Endothelial cell of hepatic sinusoid (primary cell): ENCODE measurements around the gene SH3D19.
"Not testable (repeated sequence)": the region's sequence is repeated elsewhere in the genome, so short reads cannot be mapped to it uniquely, and the experiment has no call there.

ENCODE experiments used
- in situ Hi-C: cut with HindIII; loops from 2 replicates; pipeline ENCODE4 v1.10.0; 2017; ENCODE audit warnings: low sequenced_read_pairs

Gene SH3D19

DNA sequence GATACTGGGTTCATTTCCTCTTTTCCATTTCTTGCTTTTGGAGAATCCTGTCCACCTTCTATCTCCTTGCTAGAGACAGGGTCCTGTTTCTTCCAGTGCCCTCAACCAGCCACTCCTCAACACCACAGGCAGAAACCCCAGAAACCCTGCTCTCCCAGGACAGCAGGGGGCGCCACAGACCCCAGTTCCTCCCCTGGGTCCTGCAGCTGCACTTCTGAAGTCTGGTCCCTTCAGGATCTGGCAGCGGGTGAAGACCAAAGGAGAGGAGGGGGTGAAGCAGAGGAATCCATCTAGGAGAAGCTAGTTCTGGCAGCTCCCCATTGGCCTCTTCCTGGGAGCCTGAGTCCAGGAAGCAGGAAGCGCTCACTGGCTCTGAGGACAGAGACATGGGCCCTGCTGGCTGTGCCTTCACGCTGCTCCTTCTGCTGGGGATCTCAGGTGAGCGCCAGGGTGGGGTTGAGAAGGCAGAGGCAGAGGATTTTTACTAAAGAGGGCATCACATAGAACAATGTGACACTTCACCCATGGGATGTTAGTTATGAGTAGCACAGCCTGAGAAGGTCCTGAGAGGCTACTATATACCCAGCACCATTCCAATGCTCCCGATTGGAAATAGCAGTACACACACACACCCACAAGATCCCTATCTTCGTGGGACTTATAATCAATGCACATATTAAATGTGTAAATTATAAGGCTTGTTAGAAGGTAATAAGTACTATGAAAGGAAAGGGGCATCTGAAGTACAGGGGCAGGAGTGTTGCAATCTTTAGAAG, 48.4 kb downstream of the SH3D19 start, which contains the start of gene PRSS48:
TSS of gene PRSS48 (plus strand) at position 375 of the 776 bp plus-strand sequence. CDS start at position 387, 12 bp downstream.
- in situ Hi-C loops: no loop called here

DNA sequence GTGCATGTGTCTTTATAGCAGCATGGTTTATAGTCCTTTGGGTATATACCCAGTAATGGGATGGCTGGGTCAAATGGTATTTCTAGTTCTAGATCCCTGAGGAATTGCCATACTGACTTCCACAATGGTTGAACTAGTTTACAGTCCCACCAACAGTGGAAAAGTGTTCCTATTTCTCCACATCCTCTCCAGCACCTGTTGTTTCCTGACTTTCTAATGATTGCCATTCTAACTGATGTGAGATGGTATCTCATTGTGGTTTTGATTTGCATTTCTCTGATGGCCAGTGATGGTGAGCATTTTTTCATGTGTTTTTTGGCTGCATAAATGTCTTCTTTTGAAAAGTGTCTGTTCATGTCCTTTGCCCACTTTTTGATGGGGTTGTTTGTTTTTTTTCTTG, 56.5 kb downstream of the SH3D19 start:
- in situ Hi-C loops: not testable (repeated sequence)

DNA sequence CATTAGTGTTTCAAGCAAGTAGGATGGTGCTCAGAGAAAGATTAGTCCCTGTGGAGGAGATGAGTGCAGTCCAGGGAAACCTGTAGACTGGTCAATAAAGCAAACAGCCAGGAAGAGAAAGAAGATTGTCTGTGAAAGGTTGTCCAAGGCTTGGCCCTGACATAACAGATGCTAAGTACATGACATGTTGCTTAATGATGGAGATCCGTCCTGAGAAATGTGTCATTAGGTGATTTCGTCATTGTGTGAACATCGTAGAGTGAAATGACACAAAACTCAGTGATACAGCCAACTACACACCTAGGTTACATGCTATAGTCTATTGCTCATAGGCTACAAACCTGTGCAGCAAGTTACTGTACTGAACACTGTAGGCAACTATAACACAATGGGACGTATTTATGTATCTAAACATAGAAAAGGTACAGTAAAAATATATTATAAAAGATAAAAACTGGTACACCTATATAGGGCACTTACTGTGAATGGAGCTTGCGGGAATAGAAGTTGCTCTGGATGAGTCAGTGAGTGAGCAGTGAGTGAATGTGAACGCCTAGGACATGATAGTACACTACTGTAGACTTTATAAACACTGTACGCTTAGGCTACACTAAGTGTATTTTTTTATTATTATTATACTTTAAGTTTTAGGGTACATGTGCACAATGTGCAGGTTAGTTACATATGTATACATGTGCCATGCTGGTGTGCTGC, 57.4 kb downstream of the SH3D19 start:
- in situ Hi-C loops: no loop called here

DNA sequence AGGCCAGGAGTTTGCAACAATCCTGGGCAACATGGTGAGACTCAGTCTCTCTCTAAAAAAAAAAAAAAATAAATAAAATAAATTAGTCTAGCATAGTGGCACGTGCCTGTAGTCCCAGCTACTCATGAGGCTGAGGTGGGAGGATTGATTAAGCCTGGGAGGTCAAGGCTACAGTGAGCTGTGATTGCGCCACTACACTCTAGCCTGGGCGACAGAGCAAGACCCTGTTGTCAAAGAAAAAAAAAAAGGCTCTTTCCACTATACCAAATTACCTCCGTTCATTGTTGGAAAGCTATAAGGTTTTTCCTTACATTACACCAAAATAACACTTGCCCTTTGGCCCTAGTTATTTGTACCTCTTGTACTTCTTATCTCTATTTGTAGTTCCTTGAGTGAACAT, 58.3 kb downstream of the SH3D19 start:
- in situ Hi-C loops: no loop called here

DNA sequence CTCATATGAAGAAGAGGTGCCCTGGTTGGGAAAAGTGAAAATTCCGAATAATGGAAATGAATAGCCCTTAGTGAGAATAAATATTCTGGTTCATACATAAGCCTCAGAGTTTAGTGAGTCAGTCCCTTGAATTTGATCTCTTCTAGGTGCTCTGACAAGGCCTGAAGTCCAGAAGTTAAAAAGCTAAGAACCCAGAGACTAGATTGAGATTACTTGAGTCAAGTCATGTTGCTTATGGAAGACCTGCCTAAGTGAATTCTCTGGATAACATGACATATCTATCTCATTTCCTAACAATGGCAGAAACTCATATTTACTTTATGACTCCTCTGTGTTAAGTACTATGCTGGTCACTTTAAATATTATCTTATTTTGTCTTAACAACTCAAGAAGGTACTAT, 58.9 kb downstream of the SH3D19 start:
- in situ Hi-C loops: no loop called here

DNA sequence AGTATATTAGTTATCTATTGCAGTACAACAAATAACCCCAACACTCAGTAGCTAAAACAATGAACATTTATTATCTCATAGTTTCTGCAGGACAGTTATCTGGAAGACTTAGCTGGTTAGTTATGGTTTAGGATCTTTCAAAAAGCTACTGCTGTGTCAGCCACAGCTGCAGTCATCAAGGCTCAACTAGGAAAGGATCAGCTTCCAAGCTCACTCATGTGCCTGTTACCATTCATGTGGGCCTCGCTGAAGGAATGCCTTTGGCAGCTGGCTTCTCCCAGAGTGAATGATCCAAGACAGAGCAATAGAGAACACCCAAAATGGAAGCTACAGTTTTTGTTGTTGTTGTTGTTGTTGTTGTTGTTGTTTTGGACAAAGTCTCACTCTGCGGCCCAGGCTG, 62.0 kb downstream of the SH3D19 start:
- in situ Hi-C loops: no loop called here

DNA sequence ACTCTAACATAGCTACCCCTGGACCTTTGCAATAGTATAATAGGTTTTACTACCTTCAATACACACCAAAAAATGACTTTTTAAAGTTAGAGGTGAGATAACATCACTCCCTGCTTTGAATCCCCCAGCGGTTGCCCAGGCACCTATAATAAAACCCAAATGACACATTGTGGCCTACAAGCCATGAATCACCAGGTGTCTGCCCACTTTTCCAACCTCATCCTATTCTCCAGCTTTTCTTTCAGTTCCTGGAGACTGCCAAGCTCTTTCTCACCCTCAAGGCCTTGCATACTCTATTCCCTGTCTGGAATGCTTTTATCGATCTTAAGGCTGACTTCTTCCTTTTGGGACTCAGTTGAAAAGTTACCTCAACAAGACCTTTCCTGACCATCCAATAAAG, 64.9 kb downstream of the SH3D19 start:
- in situ Hi-C loops: no loop called here

DNA sequence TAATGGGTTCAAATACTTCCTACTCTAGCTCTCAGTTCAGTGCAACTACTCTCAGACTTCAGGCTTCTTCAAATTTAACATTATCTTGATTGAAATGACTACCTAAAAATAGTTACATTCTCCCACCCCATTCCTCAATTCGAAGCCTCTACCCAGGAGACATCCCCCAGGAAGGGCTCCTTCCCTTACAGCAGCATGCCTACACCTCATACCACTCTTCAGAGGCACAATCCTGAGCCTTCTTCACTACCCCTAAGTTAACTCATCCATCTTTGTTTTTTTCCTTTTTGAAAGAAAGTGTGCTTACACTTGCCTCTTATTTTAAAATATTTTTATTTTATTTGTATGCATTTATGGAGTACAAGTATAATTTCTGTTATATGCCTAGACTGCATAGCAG, 65.7 kb downstream of the SH3D19 start:
- in situ Hi-C loops: no loop called here

DNA sequence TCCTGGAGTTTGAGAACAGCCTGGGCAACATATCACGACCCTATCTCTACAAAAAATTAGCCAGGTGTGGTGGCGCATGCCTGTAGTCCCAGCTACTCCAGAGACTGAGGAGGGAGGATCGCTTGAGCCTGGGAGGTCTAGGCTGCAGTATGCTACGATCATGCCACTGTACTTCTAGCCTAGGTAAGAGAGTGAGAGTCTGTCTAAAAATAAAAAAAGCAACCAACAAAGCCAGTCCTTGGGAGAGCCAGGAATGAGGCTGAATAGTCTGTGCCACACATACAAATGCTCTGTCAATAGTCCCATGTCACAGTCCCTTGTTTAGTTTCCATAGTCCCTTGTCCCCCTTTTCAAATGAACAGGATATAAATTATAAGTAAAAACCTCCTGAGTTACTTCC, 67.7 kb downstream of the SH3D19 start:
- in situ Hi-C loops: no loop called here

DNA sequence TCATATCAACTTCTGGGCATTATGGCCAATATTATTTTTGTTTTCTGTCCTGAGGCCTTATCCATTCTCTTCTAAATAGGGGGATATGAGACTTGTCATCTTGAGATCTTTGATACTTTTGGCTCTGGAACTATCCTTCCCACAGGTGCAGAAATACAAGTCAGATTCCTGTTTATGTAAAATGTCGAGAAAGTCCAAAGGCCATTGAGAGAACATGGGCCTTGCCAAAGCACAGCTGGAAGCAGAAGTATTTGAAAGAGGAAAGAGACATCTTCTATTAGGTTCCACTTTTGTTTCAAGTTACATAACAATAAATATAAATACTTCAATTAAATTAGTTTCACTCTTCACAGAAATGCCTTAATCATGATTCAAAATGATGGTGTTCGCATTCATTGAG, 69.3 kb downstream of the SH3D19 start:
- in situ Hi-C loops: no loop called here

DNA sequence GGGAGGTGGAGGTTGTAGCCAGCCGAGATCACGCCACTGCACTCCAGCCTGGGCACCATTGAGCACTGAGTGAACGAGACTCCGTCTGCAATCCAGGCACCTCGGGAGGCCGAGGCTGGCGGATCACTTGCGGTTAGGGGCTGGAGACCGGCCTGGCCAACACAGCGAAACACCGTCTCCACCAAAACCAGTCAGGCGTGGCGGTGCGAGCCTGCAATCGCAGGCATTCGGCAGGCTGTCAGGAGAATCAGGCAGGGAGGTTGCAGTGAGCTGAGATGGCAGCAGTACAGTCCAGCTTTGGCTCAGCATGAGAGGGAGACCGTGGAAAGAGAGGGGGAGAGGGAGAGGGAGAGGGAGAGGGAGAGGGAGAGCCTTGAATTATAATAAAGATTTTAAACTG, 69.7 kb downstream of the SH3D19 start:
- in situ Hi-C loops: not testable (repeated sequence)

DNA sequence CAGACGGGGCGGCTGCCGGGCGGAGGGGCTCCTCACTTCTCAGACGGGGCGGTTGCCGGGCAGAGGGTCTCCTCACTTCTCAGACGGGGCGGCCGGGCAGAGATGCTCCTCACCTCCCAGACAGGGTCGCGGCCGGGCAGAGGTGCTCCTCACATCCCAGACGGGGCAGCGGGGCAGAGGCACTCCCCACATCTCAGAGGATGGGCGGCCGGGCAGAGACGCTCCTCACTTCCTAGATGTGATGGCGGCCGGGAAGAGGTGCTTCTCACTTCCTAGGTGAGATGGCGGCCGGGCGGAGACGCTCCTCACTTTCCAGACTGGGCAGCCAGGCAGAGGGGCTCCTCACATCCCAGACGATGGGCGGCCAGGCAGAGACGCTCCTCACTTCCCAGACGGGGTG, 70.2 kb downstream of the SH3D19 start:
- in situ Hi-C loops: not testable (repeated sequence)

DNA sequence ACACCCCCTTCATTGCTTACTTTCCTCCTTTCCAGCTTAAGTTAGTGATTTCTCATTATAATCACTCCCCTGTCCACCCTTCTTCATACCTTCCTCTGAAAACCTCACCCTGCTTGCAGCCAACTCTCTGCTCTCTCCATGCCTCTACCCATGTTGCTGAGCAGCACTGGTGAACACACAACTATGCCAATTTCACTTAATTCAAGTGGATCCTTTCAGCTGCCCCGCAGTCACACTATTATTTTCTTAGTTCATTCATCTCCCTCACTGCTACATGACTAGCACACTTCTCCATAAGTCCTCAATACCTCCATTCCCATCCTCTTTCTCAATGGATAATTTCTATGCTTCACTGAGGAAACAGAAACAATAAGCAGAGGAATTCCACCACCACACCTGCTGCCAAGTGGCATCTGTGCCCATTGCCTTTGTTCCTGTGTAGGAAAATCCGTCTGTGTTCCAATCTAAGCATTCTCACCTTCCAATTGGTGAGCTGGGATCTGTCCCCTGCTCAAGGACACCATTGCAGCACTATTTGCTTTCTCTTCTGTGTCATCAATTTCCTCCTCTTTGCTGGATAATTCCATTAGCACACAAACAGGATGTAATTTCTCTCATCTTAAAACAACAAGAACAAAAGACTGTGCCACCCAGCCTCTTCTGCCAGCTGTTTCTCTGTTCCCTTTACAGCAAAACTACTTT, 73.7 kb downstream of the SH3D19 start:
- in situ Hi-C loops: no loop called here

DNA sequence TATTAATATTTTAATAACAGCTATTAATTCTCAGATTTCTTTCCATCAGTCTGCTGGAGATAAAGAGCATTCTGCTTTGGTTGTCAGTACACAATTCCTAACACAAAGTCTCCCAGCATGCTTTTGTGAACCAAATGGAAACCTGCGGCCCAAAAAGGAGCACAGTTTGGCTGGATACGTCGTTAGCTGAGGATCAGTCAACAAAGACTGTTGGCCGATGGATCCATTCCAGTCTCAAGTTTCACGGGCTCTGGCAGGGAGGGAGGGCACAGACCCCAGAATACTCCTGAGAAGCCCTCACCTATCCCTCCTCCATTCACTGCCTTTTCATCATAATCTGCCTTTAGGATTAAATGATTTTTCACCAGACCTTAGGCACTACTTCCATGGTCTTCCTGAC, 74.7 kb downstream of the SH3D19 start:
- in situ Hi-C loops: no loop called here

DNA sequence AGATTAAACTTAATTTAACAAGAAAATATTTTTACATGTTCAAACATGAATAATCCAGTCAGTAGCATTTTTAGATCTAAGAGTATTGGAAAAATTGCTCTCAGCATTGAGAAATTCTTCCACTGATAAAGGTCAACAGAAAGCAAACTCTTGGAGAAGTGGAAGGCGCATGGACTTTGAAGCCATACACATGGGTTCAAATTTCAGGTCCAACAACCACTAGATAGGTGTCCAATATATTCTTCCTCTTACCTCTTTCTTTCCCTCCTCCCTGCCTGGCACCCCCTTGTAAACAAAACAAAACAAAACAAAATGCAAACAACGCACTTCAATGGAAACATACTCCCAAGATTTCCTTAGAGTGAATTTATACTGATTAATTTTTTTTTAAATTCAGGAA, 76.9 kb downstream of the SH3D19 start:
- in situ Hi-C loops: no loop called here

DNA sequence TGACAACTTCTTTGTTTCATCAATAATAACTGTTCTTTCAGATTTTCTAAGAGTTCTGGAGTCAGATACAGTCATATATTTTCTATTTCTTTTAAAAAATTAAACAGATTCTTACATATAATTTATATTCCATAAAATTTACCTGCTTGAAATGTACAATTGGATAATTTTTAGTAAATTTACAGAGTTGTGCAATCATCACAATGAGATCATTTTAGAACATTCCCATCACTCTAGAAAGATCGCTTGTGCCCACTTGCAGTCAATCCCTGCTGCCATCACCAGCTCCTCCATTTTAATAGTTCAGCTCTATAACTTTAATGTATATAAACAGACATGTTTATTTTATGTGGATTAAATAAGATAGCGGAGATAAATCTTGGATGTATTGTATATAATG, 78.0 kb downstream of the SH3D19 start:
- in situ Hi-C loops: no loop called here

DNA sequence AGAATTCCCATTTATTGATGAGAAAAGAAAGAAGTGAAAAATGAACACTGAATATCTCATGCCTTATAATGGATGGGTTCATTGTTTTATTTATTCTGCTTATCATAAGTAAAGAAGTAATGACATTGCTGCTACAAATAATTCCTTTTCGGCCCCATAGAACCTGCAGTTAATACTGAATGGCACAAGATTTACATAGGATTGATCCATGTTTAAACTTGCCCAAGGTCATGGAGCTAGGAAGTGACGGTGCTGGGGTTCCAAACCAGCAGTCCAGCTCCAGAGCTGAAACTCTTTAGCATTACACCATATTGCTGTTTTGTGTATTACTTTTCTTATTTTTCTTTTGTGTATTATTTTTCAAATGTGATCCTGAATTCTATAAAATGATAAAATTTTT, 78.7 kb downstream of the SH3D19 start:
- in situ Hi-C loops: no loop called here

DNA sequence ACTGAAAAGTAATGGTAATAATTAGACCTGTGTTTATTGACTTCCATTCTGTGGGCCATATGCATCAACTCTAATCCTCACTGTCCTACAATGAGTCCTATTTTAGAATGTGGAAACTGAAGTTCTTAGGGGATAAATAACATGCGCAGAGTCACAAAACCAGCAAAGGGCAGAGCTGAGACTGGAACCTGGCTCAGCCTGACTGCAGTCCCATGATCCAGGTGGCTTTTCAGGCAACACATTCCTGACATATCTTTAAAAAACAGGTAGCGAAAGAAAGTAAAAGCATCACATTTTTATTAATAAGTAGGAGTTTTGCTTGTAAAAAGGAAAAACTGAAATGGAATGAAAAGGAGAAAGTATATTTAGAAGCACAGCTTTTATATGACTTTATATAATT, 83.1 kb downstream of the SH3D19 start:
- in situ Hi-C loops: no loop called here

DNA sequence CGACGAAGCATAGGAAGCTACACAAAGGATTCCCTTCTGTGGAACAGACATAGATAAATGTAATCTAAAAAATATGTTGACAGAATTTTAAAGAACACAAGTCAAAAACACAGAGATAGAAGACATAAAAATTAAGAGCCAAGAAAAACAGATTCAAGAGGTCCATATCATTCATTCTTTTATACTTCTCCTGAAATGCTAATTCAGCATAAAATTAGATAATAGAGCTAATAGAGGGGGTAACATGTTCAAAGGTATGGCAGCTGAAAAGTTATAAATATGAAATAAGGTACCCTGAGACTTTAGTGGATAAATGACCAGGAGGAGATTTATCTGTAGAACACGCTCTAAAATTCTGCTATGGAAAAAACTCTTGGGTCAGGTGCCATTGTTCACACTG, 85.8 kb downstream of the SH3D19 start:
- in situ Hi-C loops: no loop called here

DNA sequence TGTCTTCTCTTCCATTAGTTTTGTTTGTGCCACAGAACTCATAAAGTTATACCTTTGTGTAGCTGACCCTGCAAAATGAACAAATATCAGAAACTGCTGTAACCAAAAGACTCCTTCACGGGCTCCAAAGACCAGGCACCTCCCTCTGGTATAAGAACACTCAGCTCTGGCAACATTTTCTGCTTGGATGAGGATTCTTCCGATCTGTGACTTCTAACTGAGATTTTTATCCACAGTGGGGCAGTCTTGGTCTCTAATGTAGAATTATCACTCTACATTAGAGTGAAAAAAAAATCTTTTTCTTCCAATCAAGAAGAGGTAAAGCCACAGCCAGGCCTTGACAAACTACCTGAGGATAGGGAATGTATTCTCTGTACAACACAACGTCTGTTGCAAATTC, 86.9 kb downstream of the SH3D19 start:
- in situ Hi-C loops: no loop called here

DNA sequence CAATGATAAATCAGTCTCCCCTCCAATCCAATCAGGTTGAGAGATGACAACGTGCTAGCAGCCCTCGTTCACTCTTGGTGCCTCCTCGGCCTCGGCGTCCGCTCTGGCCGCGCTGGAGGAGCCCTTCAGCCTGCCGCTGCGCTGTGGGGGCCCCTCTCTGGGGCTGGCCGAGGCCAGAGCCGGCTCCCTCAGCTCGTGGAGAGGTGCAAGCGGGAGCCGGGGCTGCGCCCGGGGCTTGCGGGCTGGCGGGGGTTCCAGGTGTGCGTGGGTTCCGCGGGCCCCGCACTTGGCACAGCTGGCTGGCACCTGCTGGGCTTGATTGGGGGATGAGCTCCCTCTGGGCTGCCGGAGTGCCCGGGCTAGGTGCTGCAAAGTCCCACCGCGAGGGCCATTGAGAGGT, 89.4 kb downstream of the SH3D19 start:
- in situ Hi-C loops: no loop called here

DNA sequence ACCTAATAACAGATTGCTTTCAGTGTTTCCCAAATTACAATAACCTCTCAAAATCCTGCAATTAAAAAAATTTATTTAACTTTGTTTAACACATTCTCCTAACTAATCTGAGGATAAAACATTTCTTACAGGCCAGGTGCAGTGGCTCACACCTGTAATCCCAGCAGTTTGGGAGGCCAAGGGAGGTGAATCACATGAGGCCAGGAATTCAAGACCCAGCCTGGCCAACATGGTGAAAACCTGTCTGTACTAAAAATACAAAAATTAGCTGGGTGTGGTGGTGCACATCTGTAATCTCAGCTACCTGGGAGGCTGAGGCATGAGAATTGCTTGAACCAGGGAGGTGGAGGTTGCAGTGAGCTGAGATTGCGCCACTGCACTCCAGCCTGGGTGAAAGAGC, 90.0 kb downstream of the SH3D19 start:
- in situ Hi-C loops: not testable (repeated sequence)
